ENCODE results near the gene DNTT.
"Not testable (repeated sequence)": the region's sequence is repeated elsewhere in the genome, so short reads cannot be mapped to it uniquely, and the experiment has no call there.

The DNTT gene

DNA sequence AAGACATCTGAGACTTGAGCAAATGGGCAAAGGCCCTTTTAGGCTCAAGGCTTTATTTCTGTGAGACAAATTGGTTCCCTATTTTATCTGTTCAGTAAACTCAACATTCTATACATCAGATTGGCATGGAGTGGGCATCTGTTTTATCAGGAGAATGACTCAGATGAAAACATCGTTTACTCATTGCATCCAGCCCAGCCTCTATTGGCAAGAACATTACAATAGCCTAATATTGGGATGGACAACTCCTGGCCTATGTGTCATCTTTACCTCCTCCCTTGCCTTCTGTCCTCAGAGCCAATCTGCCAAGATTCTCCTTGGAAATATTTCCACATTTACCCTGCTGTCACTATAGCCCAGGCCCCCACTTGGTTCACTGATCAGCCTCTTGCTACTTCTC lies 27.4 kb upstream of the DNTT start:
- no peak for DNase-seq

GRCh38 chr10:96279191-96279641 lies 25.0 kb upstream of the DNTT start:
- no peak for DNase-seq

- DNase-seq, result no peak
These were observed 23.4 kb upstream of the DNTT start for GRCh38 chr10:96280859-96281258.

DNA sequence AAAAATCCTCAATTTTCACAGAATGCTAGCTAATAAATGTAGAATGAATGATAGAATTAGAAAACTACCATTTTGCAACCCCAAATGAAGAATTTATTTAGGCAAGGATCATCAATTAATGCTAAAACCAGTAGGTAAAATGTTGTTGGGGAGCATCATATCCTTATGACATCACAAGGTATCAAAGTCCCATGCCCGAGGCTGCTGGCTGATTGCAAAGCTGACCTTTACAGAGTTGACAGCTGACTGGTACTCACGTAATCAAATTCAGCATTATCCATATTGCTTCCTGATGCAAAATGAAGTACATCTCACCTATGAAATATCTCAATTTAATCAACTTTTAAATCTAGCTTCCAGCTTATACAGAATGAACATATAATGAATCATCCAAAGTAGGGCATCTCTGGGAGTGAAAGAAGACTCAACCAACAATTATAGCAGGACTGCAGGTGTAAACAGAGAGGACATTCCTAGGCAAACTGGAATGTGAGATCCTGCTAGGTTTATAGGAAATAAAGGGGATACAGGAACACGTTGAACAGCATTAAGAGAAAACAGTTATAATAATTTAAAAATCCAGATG lies 22.7 kb upstream of the DNTT start:
- no peak for DNase-seq

DNA sequence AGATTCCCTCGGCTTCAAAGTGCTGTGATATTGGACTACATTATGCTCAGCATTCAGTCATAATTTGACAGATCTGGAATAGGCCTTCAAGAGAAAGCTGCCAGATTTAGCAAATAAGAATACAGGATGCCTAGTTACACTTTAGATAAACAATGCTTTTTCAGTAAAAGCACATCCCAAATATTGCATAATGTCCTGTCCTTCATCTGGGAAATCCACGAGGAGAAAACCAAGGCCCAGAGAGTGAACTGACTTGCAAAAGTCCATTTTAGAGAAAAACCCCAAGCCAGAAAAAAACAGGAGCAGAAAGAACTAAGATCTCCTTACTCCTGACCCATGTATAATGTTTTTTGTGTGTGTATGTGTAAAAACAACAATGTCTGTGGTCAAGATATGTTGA lies 20.9 kb upstream of the DNTT start:
- no peak for DNase-seq

DNA sequence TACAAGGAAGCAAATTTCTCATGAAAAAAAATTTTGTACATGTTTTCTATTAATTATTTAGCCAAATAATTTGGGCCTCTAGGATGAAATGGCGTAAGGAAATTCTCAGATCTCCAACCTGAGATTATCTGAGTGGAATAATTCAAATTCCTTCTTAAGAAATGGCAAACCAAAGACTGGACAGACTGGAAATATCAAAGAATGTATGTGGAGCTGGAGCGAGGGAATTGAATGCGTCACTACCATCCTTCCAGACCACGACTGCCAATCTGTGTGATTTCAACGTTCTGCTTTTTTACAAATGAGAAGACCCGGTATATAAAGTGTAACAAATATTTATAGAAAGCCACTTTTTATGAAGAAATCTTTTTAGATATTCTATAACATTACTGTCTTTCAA lies 20.5 kb upstream of the DNTT start:
- no peak for DNase-seq

DNA sequence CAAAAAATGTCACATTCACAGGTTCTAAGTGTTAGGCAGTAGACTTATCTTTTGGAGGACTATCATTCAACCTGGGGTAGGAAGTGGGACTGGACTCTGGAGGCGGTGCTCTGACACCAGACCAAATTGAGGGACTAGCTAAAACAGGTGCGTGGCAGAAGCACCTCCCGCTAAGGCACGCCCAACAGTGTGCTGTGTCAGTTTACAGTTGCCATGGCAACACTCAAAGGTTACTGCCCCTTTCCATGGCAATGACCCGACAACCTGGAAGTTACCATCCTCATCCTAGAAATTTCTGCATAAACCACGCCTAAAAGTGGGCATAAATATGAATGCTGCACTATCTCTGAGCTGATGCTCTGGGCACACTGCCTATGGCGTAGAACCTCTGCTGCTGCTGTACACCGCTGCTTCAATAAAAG lies 18.9 kb upstream of the DNTT start:
- DNase-seq, result no peak

GRCh38 chr10:96287392-96288105 lies 16.7 kb upstream of the DNTT start:
- no peak for DNase-seq

GRCh38 chr10:96288151-96288621 lies 16.0 kb upstream of the DNTT start:
- DNase-seq, result no peak

DNA sequence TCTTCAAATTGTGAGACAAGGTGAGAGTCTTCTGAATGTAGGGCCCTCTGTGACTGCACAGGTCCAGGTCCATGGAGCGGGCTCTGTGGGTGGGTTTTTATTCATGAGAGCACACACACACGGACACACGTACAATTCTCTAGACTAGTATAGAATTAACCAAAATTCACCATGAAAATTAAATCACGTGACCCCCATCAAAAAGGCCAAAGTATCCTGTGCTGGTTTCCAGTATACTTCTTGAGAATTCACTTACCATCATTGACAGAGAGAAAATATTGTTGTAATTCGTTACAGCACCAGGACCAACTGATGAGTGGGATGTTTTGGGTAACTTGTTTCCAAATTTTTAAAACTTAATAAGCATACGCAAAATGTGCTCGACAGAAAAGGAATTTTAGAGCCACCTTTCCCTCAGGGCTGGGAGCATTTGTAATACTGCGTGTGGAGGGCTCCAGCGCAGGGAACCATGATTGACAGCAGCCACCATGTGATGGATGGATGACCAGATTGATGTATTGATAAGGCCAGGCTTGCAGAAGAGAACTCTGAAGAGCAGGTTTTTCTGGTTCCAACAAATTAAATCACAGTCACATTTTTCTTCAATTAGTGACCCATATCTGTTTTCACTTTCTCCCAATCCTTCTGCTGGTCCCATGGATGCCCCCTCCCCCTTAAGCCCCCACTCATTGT lies 14.9 kb upstream of the DNTT start:
- DNase-seq, result no peak

DNA sequence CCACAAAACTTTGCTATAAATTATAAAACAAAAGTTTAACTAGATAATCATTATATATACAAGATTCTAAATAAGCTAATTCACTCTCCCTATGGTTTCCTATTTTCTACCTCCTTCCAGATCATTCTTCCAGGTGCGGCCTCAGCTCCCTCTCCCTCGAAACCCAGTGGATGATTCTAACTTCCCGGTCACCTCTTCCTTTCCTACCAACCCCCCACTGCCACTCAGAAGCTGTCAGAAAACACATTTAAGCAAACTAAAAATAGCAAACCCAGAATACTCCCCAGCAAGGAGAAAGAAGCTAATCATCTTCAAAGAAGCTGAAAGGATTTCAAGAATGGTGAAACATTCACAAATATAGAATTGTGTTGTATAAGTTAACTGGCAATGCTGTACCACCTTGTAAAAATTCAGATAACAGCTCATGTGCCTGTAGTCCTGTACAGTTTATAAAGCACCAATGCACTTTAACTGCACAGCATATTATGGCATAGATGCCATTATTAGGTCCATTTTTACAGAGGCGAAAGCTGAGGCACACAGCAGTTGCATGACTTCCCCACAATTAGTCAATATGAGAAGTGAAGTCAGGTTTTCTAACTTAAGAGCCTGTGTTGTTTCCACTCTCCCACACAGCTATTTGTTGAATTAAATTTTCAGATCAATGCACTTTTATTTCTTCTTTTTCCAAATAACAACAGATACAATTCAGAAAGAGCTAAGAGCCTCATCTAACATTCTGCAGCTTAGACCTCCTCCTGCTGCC lies 13.7 kb upstream of the DNTT start:
- no peak for DNase-seq

DNA sequence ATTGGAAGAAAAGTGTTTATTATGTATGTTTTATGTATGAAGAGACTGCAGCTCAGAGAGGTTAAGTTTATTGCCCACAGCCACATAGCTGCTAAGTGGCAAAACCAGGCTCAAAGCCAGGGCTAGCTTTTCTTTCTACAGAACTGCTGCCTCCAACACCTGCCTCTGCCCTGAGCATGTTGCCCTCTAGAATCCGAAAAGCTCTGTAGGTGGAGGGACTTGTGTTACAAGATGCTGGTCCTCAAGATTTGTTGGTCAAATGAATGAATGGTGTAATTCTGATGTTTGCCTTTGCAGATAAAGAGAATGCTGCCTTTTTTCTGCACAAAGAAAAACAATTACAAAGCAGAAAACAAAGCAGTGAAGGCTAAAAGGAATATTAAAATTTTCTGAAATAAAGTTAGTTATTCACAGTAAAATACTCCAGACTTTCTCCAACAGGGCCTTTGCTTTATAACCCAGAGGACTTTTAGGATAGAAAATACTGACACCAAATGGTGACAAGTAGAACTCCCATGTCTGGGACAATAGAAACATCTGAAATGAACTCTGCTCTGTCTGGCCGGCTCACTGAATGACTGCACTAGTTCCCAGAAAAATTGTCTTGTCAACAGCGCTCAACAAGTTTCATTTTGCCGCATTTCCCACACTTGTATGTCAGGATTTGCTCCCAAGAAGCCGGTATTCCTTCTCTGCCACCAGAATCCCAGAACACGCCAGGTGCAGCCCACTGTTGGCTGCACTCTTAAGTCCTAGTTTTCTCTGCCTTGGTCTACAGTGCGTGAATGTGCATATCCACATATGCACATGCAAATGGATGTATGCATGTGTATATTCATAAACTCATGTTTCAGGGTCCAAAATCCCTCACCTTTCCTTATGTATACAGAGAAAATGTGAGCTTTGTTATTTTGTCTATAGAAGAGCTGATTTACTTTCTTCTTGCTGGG lies 11.0 kb upstream of the DNTT start:
- no peak for DNase-seq

- no peak for DNase-seq
These were observed 8.8 kb upstream of the DNTT start for GRCh38 chr10:96295475-96295874.

GRCh38 chr10:96297486-96297885 lies 6.7 kb upstream of the DNTT start:
- DNase-seq, result no peak

- DNase-seq, result no peak
These were observed 5.9 kb upstream of the DNTT start for GRCh38 chr10:96298362-96298761.

GRCh38 chr10:96299383-96299782 lies 4.9 kb upstream of the DNTT start:
- DNase-seq, result no peak

- no peak for DNase-seq
These were observed 2.6 kb upstream of the DNTT start for GRCh38 chr10:96301616-96302015.

DNA sequence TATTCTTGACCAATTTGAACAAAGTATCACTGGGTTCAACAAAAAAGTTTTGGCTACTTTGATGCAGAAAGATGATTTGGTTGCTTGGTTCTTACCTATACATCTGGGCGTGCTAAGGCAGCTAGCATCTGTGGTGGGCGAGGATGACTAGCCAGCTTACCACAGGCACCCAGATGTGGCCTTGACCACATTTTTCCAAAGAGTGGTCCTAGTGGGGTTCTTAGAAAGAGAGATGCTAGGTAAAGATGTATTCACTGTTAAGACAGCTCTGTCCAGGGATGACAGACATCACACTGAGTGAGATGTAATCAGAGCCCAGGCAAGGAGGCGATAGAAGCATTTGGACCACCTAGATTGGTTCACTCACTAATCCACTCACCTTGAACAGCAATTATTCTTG lies 785 bp downstream of the DNTT start:
- DNase-seq, result no peak

DNA sequence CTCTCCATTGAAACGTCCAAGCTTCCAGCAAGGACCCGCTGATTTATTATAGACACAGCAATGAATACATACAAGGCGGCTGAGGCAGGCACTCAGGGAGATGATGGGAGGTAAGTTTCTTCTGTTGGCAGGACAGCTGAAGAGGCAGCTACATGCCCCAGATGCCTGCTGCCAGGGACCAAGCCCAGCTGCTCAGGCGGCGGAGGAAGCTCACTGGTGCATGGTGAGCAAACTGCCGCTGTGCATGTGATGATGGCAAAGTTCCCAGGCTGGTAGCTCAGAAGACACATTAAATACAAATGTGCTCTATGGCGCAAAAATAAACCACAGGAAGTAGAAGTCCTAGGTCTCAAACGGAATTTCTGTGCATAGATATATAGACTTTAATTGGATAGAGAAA lies 2.3 kb downstream of the DNTT start:
- DNase-seq, result no peak

- DNase-seq, result not testable (repeated sequence)
These were observed 4.6 kb downstream of the DNTT start for GRCh38 chr10:96308854-96309253.

DNA sequence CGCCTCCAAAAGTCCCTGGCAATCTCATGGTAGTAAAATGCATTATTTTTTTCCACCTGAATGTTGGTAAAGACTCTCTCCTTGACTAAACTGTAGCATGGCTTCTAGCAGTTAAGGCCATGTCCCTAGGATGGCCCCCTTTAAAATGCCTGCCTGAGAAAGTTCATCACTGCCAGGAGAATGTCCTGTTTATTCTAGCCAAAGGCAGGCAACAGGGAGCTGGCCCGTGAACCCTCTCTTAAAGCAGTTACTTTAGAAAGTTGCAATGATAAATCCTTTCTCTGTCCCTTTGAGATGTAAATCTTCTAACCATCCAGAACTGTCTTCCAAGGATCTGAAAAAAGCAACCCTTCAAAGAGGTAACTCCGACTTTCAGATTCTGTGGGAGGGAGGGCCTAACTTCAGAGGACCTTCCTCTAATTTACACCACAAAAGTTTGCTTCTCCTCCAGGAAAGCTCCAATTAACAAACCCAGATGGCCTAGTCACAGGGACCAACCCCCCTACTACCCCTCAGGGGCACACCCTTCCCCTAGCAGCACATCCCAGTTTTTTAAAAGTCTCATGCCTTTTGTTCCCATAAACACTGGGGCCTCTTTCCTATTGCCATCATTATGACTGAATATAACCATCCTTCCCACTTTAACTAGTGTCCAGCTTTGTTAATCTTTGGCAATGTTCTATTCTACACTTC lies 5.5 kb downstream of the DNTT start:
- DNase-seq, result no peak

- no peak for DNase-seq
These were observed 6.1 kb downstream of the DNTT start for GRCh38 chr10:96310321-96310669.
